Body of pancreas (tissue), 4 donors: ENCODE data around the gene HOOK2. TPM values are rescaled to one million over a fixed set of nuclear protein-coding genes. Genes with fewer than 3 reads are reported as not detected.
A peak's percentile ranks its signal among the peaks of the same experiment; 100 is the strongest.

Experiments
- ATAC-seq: fragments of 150-250 bp; one replicate; pipeline ENCODE4 v1.9.1; 2016
- DNase-seq, 4 donors: peaks; one replicate each; pipeline ENCODE4 v3.0.0-alpha.2; 2019
- H3K27ac ChIP-seq, 4 donors: fragments of 200-600 bp; sonication (generic); 1 replicate in 3 of 4; 2 replicates in 1 of 4; pipeline versions ENCODE4 v1.5.1 to v1.6.1; 2016 to 2019; ENCODE audit warnings: mild to moderate bottlenecking in 1 of 4, mixed read lengths in 1 of 4, moderate library complexity in 1 of 4
- H3K27me3 ChIP-seq, 2 donors: fragments of 200-600 bp; sonication (generic); one replicate each; pipeline ENCODE4 v1.6.0; 2016; ENCODE audit warnings: mild to moderate bottlenecking in 1 of 2
- H3K36me3 ChIP-seq, 2 donors: fragments of 200-600 bp; sonication (generic); replicated peaks in 1 of 2; 2 replicates each; pipeline ENCODE4 v1.5.1; 2016; ENCODE audit warnings: low read depth in 2 of 2; ENCODE audit not compliant: insufficient read depth in 1 of 2
- H3K4me1 ChIP-seq: fragments of 200-600 bp; sonication (generic); one replicate; pipeline ENCODE4 v1.6.0; 2016
- H3K4me3 ChIP-seq, 2 donors: fragments of 200-600 bp; sonication (generic); 1 replicate in 1 of 2; 2 replicates in 1 of 2; pipeline ENCODE4 v1.5.1; 2016 to 2019
- H3K9me3 ChIP-seq, 3 donors: fragments of 200-600 bp; sonication (generic); 1 replicate in 2 of 3; 2 replicates in 1 of 3; pipeline ENCODE4 v1.5.1; 2016
- CTCF ChIP-seq, 7 experiments: fragments of 450-650 bp in 4 of 7; fragments of 200-600 bp in 3 of 7; sonication (generic) in 3 of 7; IDR thresholded peaks; one replicate each; pipeline ENCODE4 v1.5.1; 2016 to 2019; ENCODE audit warnings: antibody characterized with exemption in 7 of 7
- POLR2A ChIP-seq, 3 donors: fragments of 450-650 bp; IDR thresholded peaks; one replicate each; pipeline ENCODE4 v1.6.1; 2016; ENCODE audit warnings: antibody characterized with exemption in 3 of 3, mild to moderate bottlenecking in 2 of 3
- WGBS, 2 donors: methylation state at CpG; one replicate each; pipeline ENCODE4 v1.1.5; 2017; 5-methylcytosine and 5-hydroxymethylcytosine counted together
- intact Hi-C: fragments of 100-400 bp; cut with DNase I; formaldehyde crosslinking; loops from one replicate; pipeline ENCODE4 v1.15.1; 2023
- total RNA-seq, 2 donors: library from RNA; depleted of rRNA; stranded (reverse); fragments of >200 nt; gene quantifications; one replicate each; pipeline ENCODE4 v1.1.0, GENCODE V29; 2016

The HOOK2 gene
- total RNA-seq, 2 donors from 2014 or later = 114 to 354 TPM

DNA sequence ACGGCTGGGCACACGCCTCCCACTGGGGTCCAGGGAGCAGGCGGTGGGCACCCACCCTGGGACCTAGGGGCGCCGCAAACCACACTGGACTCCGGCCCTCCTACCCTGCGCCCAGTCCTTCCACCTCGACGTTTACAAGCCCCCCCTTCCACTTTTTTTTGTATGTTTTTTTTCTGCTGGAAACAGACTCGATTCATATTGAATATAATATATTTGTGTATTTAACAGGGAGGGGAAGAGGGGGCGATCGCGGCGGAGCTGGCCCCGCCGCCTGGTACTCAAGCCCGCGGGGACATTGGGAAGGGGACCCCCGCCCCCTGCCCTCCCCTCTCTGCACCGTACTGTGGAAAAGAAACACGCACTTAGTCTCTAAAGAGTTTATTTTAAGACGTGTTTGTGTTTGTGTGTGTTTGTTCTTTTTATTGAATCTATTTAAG is 17.5 kb upstream of the HOOK2 start:
- DNase-seq = peak in 2 of 4 donors; percentile 43 to 44
- ATAC-seq = no peak
- Histone ChIP-seq H3K27ac (peak overlapping the region; percentile 94 to 100 (median 98)), H3K4me3 (peak overlapping the region; percentile 87 to 91), H3K36me3 (no peaks in the 10 kb centered on the region), H3K27me3 (no peaks in the 10 kb centered on the region), H3K4me1 (peaks cover 52% of the 10 kb centered on the region), H3K9me3 (no peaks in the 10 kb centered on the region)
- intact Hi-C loops = no loop called here
- TF ChIP-seq CTCF (IDR thresholded peaks at IDR 0.05) (no peak), POLR2A (IDR thresholded peaks at IDR 0.05) (no peak)
- 0% methylated on average over 20 to 22 of the region's 22 CpGs for WGBS, 2 donors

DNA sequence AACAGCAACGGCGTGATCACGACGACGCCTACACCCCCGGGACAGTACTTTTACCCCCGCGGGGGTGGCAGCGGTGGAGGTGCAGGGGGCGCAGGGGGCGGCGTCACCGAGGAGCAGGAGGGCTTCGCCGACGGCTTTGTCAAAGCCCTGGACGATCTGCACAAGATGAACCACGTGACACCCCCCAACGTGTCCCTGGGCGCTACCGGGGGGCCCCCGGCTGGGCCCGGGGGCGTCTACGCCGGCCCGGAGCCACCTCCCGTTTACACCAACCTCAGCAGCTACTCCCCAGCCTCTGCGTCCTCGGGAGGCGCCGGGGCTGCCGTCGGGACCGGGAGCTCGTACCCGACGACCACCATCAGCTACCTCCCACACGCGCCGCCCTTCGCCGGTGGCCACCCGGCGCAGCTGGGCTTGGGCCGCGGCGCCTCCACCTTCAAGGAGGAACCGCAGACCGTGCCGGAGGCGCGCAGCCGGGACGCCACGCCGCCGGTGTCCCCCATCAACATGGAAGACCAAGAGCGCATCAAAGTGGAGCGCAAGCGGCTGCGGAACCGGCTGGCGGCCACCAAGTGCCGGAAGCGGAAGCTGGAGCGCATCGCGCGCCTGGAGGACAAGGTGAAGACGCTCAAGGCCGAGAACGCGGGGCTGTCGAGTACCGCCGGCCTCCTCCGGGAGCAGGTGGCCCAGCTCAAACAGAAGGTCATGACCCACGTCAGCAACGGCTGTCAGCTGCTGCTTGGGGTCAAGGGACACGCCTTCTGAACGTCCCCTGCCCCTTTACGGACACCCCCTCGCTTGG is 16.9 kb upstream of the HOOK2 start:
- ATAC-seq = no peak
- 0% methylated on average over 80 of the region's 84 CpGs; no CpG with 5 or more reads in 1 of the 2 donors for WGBS, 2 donors
- H3K36me3 ChIP-seq = no peaks in the 10 kb centered on the region
- H3K4me1 ChIP-seq = peaks cover 58% of the 10 kb centered on the region
- DNase-seq = peak; percentile 75 to 81 (median 78)
- peak overlapping the region; percentile 87 to 91 for H3K4me3 ChIP-seq
- no peaks in the 10 kb centered on the region for H3K27me3 ChIP-seq
- intact Hi-C loops = no loop called here
- H3K27ac ChIP-seq = peak overlapping the region; percentile 94 to 100 (median 98)
- H3K9me3 ChIP-seq = no peaks in the 10 kb centered on the region
- TF ChIP-seq CTCF (IDR thresholded peaks at IDR 0.05) (peak in 1 of 7 experiments; percentile 1), POLR2A (IDR thresholded peaks at IDR 0.05) (peak; percentile 29 to 59 (median 56))

- WGBS, 2 donors = 0 to 1% methylated on average over 3 to 71 of the region's 73 CpGs
- TF ChIP-seq CTCF (IDR thresholded peaks at IDR 0.05) = peak in 3 of 7 experiments; percentile 9 to 25 (median 18)
- peak; percentile 100 for TF ChIP-seq POLR2A (IDR thresholded peaks at IDR 0.05)
- Histone ChIP-seq H3K9me3 (no peaks in the 10 kb centered on the region), H3K36me3 (no peaks in the 10 kb centered on the region), H3K27me3 (no peaks in the 10 kb centered on the region), H3K4me1 (peaks cover 63% of the 10 kb centered on the region), H3K4me3 (peak within 1 kb of the TSS; percentile 87 to 91), H3K27ac (peak within 1 kb of the TSS; percentile 94 to 100 (median 98))
- intact Hi-C loops = no loop called here
- DNase-seq (peak; percentile 98 to 99 (median 98)), ATAC-seq (peak; percentile 54)
These were observed 16.1 kb upstream of the HOOK2 start, which contains the start of gene JUNB for GRCh38 chr19:12791345-12792050. Gene JUNB (plus strand): TSS chr19:12791486. CDS start chr19:12791772, 286 bp downstream.

- DNase-seq = no peak
- no peak for ATAC-seq
- no peaks in the 10 kb centered on the region for H3K36me3 ChIP-seq
- H3K9me3 ChIP-seq = no peaks in the 10 kb centered on the region
- intact Hi-C loops = no loop called here
- WGBS, 2 donors = 1 to 2% methylated on average over 15 to 22 of the region's 22 CpGs
- H3K4me3 ChIP-seq = no peak overlapping the region
- no peaks in the 10 kb centered on the region for H3K27me3 ChIP-seq
- peak overlapping the region; percentile 94 to 100 (median 98) for H3K27ac ChIP-seq
- H3K4me1 ChIP-seq = peaks cover 64% of the 10 kb centered on the region
- TF ChIP-seq POLR2A (IDR thresholded peaks at IDR 0.05) (no peak), CTCF (IDR thresholded peaks at IDR 0.05) (no peak)
These were observed 15.4 kb upstream of the HOOK2 start for GRCh38 chr19:12790628-12791344.
